ENCODE data around the gene TNFRSF13B.

- TF ChIP-seq FOXM1 (IDR thresholded peaks at IDR 0.05; ENCODE audit: borderline replicate concordance, low read depth) (no peak), RAD21 (IDR thresholded peaks at IDR 0.05; ENCODE audit: low read depth) (no peak), MAX (IDR thresholded peaks at IDR 0.05) (no peak)
Measured at GRCh38 chr17:16916557-16916920, 55.4 kb downstream of the TNFRSF13B start.

Data from Ishikawa (cell line).